AG04450 (cell line): Measurements from ENCODE around the gene MGST2. TPM values are rescaled to one million over a fixed set of nuclear protein-coding genes. Genes with fewer than 3 reads are reported as not detected.
A peak's percentile ranks its signal among the peaks of the same experiment; 100 is the strongest.

Experiments used
- CTCF ChIA-PET: fragments of 300-600, 350-600 bp; formaldehyde crosslinking; extraction: SDS; loops from one replicate; lab custom pipeline; 2022; ENCODE audit warnings: antibody characterized with exemption, inconsistent platforms; lab: Charles Lee
- POLR2A ChIA-PET: fragments of 350-600 bp; formaldehyde crosslinking; extraction: SDS; loops from one replicate; lab custom pipeline; 2021; ENCODE audit warnings: antibody characterized with exemption, inconsistent platforms; lab: Yijun Ruan, JAX
- DNase-seq: peaks from one replicate; pipeline ENCODE4 v3.0.0-alpha.2; 2011; ENCODE audit warnings: low read depth, low spot score
- H3K27ac ChIP-seq: one replicate; pipeline ENCODE4 v1.5.1; 2012; ENCODE audit warnings: low read depth, low read length, control low read depth
- H3K27me3 ChIP-seq: one replicate; pipeline ENCODE4 v1.6.0; 2012; ENCODE audit warnings: low read length; ENCODE audit not compliant: control insufficient read depth, insufficient read depth
- H3K4me3 ChIP-seq: 2 replicates; pipeline ENCODE4 v1.5.1; 2011; ENCODE audit warnings: mild to moderate bottlenecking, low read depth, low read length, control low read depth
- H3K9me3 ChIP-seq: 2 replicates; pipeline ENCODE4 v1.5.1; 2012; ENCODE audit warnings: low read length; ENCODE audit not compliant: control insufficient read depth, insufficient read depth
- CTCF ChIP-seq: IDR thresholded peaks from 2 replicates; pipeline ENCODE4 v1.5.1; 2011; ENCODE audit warnings: low read depth, low read length, control low read depth, inconsistent platforms
- polyA plus RNA-seq: library from polyadenylated mRNA; depleted of rRNA; stranded (reverse); fragments of >200 nt; gene quantifications from 2 replicates; pipeline ENCODE4 v1.2.3, GENCODE V29; 2011

The MGST2 gene
- polyA plus RNA-seq, 1 experiment = 21.9 TPM

GRCh38 chr4:139660568-139661043, 5.0 kb upstream of the MGST2 start:
- no peak overlapping the region for H3K4me3 ChIP-seq
- DNase-seq = no peak
- no peaks in the 10 kb centered on the region for H3K27me3 ChIP-seq
- TF ChIP-seq CTCF = no peak
- H3K27ac ChIP-seq = no peak overlapping the region
- H3K9me3 ChIP-seq = no peaks in the 10 kb centered on the region
- ChIA-PET POLR2A (no interaction called here), CTCF (interaction anchor here (0.7 to 1.6 kb wide), 5 partner anchors 9 to 669 kb away, joined by 3 to 8 read pairs (median 5); no protein-coding TSS in a partner anchor)

- Histone ChIP-seq H3K27ac (no peak overlapping the region), H3K9me3 (no peaks in the 10 kb centered on the region), H3K4me3 (no peak overlapping the region), H3K27me3 (no peaks in the 10 kb centered on the region)
- POLR2A ChIA-PET = no interaction called here
- no peak for DNase-seq
- CTCF ChIA-PET = interaction anchor here (0.6 to 2.2 kb wide), 2 partner anchors 9 to 12 kb away, joined by 4 to 5 read pairs; no protein-coding TSS in a partner anchor
- no peak for TF ChIP-seq CTCF
Measured at GRCh38 chr4:139663561-139664138, 2.0 kb upstream of the MGST2 start.

- no peak for TF ChIP-seq CTCF
- Histone ChIP-seq H3K9me3 (no peaks in the 10 kb centered on the region), H3K27me3 (no peaks in the 10 kb centered on the region), H3K4me3 (no peak overlapping the region), H3K27ac (no peak overlapping the region)
- POLR2A ChIA-PET = no interaction called here
- no peak for DNase-seq
- CTCF ChIA-PET = interaction anchor here (1.0 to 5.2 kb wide), 3 partner anchors 8 to 13 kb away, joined by 3 to 55 read pairs (median 5); no protein-coding TSS in a partner anchor
Measured at GRCh38 chr4:139664442-139664841, 1.2 kb upstream of the MGST2 start.

- ChIA-PET CTCF (interaction anchor here (1.0 to 5.2 kb wide), 4 partner anchors 9 to 62 kb away, joined by 3 to 55 read pairs (median 5); no protein-coding TSS in a partner anchor), POLR2A (interaction anchor here (0.7 to 0.9 kb wide), 2 partner anchors 225 to 643 kb away, joined by 3 read pairs; no protein-coding TSS in a partner anchor)
- H3K9me3 ChIP-seq = no peaks in the 10 kb centered on the region
- no peak for TF ChIP-seq CTCF
- peak overlapping the region; percentile 87 for H3K27ac ChIP-seq
- DNase-seq = no peak
- peak overlapping the region; percentile 62 for H3K4me3 ChIP-seq
- no peaks in the 10 kb centered on the region for H3K27me3 ChIP-seq
Measured at GRCh38 chr4:139665079-139665689, 435 bp upstream of the MGST2 start.
